Stimulated activated CD8-positive, alpha-beta memory T cell treated with anti-CD3 and anti-CD28 coated beads, Interleukin-7, amount 100 ng/mL, for 1 hour (primary cell): ENCODE measurements around the gene CAPRIN2.

Experiments
- DNase-seq, 2 donors: peaks; one replicate each; pipeline ENCODE4 v3.0.0-alpha.2; 2020; ENCODE audit warnings: low read depth in 2 of 2

Gene CAPRIN2

DNA sequence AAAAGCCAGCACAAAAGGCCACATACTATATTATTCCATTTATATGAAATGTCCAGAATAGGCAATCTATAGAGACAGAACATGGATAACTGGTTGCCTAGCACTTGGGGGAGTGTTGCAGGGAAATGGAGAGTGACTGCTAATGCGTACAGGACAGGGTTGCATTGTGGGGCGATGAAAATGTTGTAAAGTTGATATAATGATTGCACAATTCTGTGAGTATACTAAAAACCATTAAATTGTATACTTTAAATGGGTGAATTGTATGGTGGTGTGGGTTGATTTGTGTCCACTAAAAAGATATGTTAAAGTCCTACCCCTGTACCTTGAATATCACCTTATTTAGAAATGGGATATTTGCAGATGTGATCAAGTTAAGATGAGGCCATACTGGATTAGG lies 7.0 kb upstream of the CAPRIN2 start:
- DNase-seq = no peak

DNA sequence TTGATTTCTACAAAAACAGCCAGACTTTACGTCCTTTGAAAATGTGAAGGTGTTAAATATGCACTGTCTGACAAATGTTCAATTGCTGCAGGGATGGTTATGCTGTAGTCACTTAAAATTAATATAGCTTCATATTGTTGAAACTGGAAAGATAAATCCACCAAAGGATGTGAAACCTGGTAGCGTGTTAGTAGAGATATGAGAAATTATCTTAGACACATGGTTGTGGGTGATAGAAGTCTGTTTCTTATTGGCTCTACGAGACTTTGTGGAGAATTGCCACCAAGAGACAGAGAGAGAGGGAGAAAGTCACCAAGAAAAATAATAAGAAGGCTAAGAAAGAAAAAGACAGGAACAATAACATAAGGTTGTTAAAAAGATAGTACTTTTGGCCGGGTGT lies 2.6 kb upstream of the CAPRIN2 start:
- no peak for DNase-seq

DNA sequence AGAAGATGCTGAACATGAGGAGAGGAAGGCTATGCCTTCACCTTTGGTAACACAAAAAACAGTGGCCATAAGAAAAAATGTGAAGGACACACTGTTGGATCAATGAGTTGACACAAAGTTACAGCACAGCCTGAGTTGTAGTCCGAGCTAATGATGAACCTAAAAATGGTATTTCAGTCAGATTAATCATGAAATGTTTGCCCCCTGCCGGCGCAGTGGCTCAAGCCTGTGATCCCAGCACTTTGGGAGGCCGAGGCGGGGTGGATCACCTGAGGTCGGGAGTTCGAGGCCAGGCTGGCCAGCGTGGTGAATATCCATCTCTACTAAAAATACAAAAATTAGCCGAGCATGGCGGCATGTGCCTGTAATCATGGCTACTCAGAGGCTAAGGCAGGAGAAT lies 1.3 kb upstream of the CAPRIN2 start:
- no peak for DNase-seq

DNA sequence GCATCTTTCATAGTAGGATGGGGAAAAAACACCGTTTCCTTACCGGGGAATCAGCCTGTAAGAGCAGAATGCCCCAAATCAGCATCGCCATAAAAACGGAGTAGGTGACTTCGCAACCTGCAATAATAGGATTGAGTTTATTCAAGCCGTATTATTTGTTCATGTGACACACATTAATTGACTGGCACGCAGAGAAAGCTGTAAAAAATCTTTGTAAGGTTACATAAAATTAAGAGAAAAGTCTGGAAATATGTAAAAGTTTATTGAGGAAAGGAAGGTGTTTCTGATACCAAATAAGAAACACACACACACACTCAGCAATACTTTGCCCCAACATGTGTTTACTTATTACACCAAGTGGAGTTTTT lies 628 bp upstream of the CAPRIN2 start:
- DNase-seq = no peak

DNA sequence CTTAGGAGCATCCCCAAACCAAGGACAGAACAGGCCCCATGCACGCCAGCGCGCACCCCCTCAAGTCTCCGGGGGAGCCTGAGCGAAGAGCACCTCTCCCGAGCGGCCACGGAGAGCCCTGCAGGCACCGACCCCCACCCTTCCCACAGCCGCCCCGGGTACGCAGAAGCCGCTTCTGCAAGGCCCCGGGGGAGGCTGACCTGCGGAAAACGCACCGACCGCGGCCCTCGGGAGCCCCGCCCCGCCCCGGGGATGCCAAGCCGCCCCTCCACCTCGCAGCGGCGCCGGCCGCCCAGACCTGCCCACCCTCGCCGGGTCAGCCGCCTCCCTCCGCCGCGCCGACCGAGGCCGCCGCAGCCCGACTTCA lies 385 bp downstream of the CAPRIN2 start:
- DNase-seq = no peak

DNA sequence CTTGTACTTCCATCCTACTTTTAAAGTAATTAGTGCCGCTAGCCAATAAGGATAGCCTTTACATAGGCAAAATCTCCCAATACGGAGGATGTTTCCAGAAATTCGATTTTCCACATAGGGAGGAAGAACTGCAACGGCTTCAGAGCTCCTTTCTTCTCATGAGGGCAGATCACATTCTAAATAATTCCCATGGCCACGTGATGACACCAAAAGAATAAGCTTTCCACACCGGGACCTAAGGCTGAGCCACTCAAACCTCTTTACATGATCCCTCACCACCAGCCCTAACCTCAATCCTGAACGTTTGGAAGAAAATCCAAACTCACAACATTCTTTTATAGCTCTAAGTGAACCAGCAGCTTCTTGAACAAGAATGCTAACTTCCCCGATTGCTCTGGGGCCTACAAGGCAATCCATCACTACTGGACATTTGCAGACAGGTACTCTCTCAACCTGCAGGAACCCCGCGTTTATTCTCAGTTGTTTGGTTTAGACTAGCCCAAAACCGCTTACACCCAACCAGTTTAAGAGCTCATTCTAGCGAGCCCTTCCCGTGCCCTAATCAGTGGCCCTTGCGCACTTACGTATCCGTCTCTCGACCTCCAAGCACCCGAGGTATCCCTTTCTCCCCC lies 884 bp downstream of the CAPRIN2 start:
- no peak for DNase-seq

DNA sequence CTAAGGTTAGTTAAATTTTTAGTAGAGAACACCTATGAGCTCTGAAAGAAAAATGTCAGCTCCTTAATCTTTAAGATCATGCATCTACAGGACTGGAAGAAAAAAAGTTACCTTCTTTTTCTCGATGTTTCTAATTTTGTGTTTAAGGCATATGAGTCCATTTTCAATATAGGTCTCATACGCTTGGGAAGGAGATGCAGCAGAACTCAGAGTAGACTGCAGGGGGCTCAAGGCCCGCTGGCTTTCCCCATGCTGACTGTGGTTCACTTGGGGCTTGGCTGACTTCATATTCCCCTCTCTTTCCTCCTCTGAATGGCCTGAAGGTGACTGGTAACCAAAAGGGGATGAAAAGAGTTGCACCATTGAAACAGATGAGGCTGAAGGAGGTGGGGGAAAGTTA lies 1.5 kb downstream of the CAPRIN2 start:
- DNase-seq = no peak

DNA sequence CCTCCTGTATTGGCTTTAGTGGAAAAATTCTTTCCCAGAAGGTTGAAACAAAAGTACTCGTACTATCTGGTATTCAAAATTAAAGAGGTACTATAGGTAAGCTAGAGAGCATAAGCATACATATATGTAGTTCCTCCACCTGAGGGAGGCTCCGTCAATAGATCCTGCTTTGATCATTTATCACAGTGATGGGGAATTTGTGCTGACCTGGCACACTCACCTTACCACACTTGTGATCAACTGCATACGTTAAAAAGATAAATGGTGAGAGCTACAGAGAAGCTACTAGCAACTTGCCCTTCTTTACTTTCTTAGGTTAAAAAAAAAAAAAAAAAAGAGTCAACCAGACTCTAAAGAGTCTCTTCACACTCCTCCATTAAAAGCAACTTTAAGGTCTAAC lies 2.5 kb downstream of the CAPRIN2 start:
- DNase-seq = no peak

DNA sequence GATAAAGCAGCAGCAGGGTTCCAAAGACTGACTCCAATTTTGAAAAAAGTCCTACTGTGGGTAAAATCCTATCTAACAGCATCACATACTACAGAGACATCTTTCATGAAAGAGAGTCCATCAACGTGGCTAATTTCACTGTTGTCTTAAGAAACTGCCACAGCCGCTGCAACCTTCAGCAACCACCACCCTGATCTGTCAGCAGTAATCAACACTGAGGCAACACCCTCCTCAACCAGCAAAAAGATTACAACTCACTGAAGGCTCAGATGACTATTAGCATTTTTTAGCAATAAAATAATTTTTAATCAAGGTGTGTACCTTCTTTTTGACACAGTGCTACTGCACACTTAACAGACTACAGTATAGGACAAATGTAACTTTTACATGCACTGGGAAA lies 6.6 kb downstream of the CAPRIN2 start:
- DNase-seq = no peak

DNA sequence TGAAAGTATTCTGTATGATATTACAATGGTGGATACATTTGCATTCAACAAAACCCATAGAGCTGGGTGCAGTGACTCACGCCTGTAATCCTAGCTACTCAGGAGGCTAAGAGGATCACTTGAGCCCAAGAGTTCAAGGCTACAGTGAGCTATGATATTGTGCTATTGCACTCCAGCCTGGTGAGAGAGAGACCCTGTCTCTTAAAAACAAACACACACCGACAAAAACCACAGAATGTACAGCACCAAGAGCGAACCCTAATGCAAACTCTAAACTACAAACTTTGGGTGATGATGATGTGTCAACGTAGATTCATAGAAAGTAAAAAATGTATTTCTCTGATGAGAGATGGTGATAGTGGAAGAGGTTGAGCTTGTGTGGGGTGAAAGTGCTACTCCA lies 8.6 kb downstream of the CAPRIN2 start:
- no peak for DNase-seq

DNA sequence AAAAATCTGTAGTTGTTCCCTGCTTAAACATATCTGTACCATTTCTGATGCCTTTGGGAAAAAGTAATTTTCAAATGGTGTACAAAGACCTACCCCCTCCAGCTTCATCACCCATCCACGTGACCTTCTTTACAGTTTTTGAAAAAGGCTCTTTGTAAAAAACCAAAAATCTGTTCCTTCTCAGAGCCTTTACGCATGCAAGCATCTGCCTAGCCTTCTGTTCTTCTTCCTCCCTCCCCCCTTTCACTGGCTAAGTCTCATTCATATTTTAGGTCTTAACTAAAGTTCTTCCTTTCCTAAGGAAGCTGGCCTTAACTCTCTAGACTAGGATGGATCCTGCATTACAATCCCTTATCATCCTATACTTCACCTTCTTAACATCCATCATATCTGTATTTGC lies 10.4 kb downstream of the CAPRIN2 start:
- DNase-seq = no peak

DNA sequence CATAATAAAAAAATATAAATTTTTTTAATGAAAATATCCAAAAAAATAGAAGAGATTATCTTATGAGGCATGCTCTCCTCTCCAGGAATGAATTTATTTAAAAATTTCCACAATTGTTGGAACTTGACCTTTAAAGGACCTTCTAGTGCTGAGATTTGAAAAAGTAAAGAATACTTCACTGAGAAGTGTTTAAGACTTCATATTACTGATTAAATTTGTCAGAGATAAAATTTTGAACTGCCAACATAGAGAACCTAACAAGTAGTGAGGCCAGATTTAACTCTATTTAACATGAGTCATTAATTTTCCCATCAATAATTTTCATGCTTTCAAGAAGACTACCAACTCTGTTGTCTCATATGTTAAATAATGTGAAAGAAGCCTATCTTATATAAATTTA lies 14.5 kb downstream of the CAPRIN2 start:
- no peak for DNase-seq

DNA sequence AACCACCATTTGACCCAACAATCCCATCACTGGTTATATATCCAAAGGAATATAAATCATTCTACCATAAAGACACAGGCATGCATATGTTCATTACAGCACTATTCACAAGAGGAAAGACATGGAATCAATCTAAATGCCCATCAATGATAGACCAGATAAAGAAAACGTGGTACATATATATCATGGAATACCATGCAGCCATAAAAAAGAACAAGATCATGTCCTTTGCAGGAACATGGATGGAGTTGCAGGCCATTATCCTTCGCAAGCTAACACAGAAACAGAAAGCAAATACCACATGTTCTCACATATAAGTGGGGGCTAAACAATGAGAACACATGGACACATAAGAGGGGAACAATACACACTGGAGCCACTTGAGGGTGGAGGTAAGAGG lies 15.7 kb downstream of the CAPRIN2 start:
- DNase-seq = no peak

DNA sequence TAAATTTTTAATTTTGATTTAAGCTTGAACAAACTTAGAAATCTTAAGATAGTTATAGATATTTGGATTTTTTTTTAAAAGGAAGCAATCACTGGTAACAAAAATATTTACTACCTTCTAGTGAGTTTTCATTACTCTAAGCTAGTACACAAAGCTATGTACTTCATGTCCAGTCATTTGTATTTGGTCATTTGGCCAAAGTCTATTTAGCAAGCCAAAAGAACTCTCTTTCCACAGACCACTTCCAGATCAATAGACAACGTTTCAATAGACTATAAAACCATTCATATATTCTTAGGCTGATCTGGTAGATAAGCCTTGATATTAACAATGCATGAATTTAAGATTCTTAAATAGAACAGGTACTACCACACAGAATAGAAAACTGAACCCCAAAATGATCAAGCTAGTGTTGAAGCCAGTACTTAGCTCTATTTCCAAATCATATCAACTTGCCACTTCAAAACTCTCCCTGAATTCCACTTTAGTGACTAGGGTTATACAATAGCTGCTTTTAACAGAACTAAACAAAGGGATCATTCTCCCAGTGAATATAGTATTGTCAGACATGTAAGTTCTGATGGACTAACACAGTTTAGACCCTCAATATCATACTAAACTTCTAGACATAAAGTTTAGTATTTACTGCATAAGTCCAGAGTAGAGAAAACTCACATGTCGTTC lies 21.7 kb downstream of the CAPRIN2 start:
- no peak for DNase-seq

DNA sequence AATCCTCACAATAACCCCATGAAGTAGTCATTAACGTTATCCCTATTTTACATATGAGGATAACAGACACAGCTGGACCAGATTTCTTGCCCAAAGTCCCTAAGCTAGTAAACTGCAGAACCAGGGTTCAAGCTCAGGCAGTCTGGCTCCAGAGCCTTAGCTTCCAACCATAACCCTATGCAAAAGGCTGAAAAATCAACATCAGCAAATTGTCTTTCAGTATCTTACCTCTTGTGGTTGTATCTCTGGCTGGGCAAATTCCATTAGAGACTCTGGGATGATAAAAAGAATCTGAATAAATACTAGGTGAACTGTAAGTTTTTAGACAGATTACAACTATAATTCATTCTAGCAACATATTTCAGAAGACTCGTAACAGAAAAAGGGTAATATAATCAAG lies 24.7 kb downstream of the CAPRIN2 start:
- no peak for DNase-seq

DNA sequence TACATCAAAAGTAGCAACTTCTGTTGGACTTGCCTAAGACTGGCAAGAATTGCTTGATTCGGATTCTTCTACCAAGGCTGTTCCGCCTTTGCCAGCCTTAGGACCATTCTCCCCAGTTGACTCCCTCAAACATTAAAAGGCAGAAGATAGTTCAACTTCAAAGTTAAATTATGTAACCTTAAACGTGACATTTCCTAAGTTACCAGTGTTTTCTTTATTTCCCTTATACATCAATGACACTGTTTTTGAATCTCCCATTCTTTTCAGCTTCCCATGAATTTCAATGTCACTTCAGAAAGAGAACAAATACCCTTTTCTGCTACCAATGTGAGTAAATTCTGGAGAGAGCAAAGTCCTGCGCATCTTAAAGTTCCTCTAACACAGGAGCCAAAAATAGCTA lies 25.2 kb downstream of the CAPRIN2 start:
- no peak for DNase-seq

DNA sequence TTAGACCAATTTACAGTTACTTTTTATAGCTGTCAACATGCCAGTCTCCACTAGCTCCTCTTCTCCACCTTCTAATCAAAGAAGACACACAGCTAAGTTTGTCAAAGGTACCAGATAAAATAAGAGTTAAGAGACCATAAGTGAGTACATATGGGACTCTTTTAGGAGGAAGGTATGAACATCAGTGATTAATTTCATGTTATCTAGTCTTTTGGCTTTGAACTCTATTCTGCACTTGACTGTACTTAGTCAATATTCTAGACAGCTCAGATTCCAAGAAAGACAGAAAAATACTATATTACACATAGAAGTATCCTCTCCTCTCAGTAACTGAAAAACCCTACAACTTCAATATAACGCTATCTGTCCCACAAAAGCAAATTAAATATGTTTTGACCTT lies 28.1 kb downstream of the CAPRIN2 start:
- DNase-seq = no peak

DNA sequence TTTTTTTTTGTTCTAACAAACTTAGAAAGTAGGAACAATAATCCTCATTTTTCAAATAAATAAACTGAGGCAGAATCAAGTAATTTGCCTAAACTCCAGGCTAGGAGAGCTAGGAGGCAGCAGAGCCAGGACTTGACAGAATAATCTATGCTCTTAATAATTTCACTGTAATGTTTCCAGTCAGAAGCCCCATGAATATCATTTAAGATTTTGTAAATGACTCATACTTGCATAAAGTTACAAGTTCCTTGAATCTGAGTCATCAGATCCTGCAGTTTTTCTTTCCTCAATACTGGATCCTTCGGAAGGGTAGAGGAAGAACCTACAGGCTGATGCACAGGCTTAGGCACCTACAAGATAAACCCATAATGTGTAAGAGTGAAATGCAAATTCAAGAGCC lies 29.0 kb downstream of the CAPRIN2 start:
- no peak for DNase-seq

DNA sequence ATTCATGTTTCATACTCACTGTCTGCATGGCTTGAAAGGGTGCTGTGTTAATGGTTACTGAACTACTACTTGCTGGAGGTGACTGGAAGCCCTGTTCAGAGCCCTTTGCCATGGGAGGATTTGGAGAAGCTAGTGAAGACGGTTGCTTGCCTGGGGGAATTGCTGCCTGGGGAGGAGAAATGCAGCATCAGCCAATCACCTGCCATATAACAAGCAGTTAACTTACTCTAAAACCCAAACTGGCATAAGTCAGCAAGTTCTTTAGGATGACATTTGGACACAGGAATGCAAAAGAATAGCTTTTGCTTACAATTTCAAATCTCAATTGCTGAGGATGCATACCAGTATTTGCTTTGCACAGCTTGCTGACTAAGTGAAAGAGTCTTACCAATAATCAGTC lies 35.7 kb downstream of the CAPRIN2 start:
- no peak for DNase-seq

DNA sequence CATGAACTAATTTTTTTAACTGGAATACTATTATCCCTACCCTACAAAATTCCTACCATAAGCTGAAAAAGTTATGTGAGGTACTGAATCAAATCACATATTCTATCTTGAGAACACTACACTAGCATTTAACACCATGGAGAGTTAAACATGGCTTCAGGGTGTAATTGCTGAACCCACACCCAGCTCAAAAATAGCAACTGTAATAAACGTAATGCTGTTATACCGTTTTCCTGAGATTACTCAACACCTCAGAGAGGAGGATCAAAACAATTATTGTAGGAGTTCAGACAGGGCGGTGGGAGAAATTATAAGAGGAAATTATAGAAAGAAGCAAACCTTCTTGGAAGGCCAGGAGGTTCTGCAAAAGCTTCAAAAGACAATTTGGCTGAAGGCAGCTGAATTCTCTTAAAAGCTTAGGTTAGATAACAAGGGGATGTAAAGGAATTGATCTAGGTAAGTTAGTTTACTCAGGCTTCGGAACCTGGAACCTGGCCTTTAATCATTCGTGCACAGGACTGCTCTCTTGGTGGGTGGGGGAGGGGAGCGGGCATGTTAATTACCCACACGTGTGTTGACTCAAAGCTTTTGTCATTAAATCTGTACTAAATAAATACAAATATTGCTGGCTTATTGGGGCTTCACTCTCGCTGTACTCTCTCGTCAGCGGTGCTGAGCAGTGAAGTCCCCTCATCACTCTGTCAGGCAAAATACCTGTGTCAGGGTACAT lies 47.0 kb downstream of the CAPRIN2 start:
- DNase-seq = no peak

DNA sequence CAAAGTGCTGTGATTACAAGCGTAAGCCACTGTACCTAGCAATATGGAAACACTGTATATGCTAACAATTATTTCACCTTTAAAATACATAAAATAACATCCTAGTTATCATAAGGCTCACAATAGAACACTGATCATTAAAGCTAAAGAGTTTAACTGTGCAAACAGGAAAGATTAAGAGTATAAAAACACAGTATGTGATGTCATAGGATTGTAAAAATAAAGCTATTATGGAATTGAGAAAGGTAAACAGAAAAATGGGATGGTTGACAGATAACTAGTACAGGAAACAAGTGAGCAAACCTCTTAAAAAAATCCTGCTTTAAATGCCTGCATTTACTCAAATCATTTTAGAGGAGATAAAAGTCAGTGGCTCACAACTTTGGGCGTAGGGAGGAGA lies 48.3 kb downstream of the CAPRIN2 start:
- DNase-seq = no peak

DNA sequence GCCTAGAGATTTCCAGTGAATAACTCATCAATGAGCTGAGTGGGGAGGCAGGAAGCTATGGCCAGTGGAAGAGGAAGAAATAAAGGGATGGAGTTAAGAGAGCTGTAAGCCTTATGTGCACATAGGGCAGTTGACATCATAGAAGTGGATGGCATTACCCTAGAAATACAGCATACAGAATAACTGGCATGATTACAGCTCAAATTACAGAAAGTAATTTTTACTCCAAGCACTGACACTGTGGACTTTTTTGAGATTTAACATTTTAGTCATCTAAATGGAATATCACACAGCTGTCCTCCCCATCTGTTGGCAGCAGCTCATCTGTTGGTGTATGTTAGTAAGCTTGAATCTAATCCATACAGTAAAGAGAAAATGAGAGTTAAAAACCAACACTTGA lies 53.7 kb downstream of the CAPRIN2 start:
- no peak for DNase-seq

DNA sequence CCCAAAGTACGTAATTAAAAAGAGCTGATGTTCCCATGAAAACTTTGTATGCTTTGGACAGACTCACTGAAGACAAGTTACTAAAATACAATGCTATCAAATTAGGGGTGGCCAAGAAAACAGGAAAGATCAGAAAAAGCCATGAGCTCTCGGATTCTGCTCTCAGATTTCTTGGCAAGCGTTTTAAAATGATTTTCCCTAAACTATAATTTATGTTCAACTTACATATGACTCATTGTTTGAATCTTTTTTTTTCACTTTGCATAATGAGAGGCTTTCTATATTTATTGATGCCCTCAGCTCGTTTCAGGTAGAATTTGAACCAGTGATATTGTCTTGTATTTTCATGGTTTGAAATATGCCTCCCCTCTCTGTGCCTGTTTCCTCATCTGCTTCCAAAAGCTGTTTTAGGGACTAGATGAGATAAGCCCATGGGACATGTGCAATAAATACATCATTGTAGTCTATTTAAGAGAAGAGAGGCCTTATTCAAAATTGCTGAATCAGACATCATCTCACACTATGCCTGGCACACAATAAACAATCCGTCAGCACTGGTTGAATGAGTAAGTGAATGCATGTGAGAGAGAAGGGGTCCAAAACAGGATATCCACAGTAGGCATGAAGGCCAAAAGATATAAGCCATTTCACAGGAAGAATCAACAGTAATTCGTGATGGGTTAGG lies 54.4 kb downstream of the CAPRIN2 start:
- DNase-seq = no peak
